K562 (cell line): ENCODE data around the gene PIP4K2A.

ENCODE experiments used
- BCL6 ChIP-seq: fragments of 250-450 bp; sonication (Bioruptor Pico); IDR thresholded peaks from 2 replicates; pipeline ENCODE4 v1.4.0; 2020
- POLR2G ChIP-seq: fragments of 200-400 bp; formaldehyde crosslinking; IDR thresholded peaks from 2 replicates; pipeline ENCODE4 v1.6.1; 2017; ENCODE audit warnings: low read depth, mild to moderate bottlenecking, antibody characterized with exemption, low read length, moderate library complexity
- SREBF2 ChIP-seq: sonication (generic); formaldehyde crosslinking; IDR thresholded peaks from 2 replicates; pipeline ENCODE4 v1.4.0; 2020; ENCODE audit warnings: mild to moderate bottlenecking, missing genetic modification reagents
- ZNF140 ChIP-seq: fragments of 250-450 bp; sonication (Bioruptor Pico); IDR thresholded peaks from 2 replicates; pipeline ENCODE4 v1.8.0; 2021; ENCODE audit warnings: moderate library complexity, mild to moderate bottlenecking, inconsistent platforms
- ZNF23 ChIP-seq: fragments of 250-450 bp; sonication (Bioruptor Pico); IDR thresholded peaks from 2 replicates; pipeline ENCODE4 v1.4.0; 2020; ENCODE audit warnings: mild to moderate bottlenecking
- ZNF644 ChIP-seq: fragments of 200-800 bp; sonication (Bioruptor generic); IDR thresholded peaks from 2 replicates; pipeline ENCODE4 v1.6.1; 2016; ENCODE audit warnings: low read depth, missing genetic modification characterization, missing compliant biosample characterization
- TF ChIP-seq, protein P1 (sequence below): sonication (generic); formaldehyde crosslinking; IDR thresholded peaks from 2 replicates; pipeline ENCODE4 v1.8.0; 2023; ENCODE audit warnings: mild to moderate bottlenecking, missing genetic modification reagents
- TF ChIP-seq, protein P2 (sequence below), 3 experiments: IDR thresholded peaks in 2 of 3; conservative IDR thresholded peaks in 1 of 3; 2 replicates each; pipeline ENCODE4 v1.5.1; 2011 to 2012; ENCODE audit warnings: low read length in 3 of 3, mild to moderate bottlenecking in 3 of 3, control low read depth in 2 of 3, improper control_type of control experiment in 1 of 3, inconsistent platforms in 1 of 3, low read depth in 1 of 3, mixed read lengths in 1 of 3, moderate library complexity in 1 of 3; ENCODE audit not compliant: insufficient read depth in 2 of 3

DNA sequence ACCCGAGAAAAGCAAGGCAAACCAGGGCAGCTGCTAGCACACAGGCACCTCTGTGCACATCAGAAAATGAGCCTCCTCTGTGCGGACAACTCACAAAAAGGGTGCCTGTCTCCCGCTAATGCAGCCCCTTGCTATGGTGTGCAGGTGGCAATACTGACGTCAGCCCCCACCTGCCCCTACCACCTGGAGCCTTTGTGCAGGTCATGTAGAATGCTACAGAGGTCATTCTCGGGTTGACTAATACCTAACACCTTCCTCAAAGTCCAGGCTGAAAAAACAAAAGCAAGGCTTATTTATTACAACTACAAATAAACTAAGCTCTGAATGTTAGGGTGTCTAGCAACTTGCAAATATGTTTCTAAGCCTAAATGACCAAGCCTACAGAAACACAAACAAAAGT, 13.9 kb downstream of the PIP4K2A start:
- TF ChIP-seq POLR2G (no peak), ZNF644 (tag) (no peak), SREBF2 (no peak), ZNF140 (no peak), ZNF23 (CRISPR knock-in tag) (no peak), BCL6 (CRISPR knock-in tag) (no peak)
- TF ChIP-seq, protein P1, sequence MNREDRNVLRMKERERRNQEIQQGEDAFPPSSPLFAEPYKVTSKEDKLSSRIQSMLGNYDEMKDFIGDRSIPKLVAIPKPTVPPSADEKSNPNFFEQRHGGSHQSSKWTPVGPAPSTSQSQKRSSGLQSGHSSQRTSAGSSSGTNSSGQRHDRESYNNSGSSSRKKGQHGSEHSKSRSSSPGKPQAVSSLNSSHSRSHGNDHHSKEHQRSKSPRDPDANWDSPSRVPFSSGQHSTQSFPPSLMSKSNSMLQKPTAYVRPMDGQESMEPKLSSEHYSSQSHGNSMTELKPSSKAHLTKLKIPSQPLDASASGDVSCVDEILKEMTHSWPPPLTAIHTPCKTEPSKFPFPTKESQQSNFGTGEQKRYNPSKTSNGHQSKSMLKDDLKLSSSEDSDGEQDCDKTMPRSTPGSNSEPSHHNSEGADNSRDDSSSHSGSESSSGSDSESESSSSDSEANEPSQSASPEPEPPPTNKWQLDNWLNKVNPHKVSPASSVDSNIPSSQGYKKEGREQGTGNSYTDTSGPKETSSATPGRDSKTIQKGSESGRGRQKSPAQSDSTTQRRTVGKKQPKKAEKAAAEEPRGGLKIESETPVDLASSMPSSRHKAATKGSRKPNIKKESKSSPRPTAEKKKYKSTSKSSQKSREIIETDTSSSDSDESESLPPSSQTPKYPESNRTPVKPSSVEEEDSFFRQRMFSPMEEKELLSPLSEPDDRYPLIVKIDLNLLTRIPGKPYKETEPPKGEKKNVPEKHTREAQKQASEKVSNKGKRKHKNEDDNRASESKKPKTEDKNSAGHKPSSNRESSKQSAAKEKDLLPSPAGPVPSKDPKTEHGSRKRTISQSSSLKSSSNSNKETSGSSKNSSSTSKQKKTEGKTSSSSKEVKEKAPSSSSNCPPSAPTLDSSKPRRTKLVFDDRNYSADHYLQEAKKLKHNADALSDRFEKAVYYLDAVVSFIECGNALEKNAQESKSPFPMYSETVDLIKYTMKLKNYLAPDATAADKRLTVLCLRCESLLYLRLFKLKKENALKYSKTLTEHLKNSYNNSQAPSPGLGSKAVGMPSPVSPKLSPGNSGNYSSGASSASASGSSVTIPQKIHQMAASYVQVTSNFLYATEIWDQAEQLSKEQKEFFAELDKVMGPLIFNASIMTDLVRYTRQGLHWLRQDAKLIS (CRISPR knock-in tag): no peak
- TF ChIP-seq, protein P2, sequence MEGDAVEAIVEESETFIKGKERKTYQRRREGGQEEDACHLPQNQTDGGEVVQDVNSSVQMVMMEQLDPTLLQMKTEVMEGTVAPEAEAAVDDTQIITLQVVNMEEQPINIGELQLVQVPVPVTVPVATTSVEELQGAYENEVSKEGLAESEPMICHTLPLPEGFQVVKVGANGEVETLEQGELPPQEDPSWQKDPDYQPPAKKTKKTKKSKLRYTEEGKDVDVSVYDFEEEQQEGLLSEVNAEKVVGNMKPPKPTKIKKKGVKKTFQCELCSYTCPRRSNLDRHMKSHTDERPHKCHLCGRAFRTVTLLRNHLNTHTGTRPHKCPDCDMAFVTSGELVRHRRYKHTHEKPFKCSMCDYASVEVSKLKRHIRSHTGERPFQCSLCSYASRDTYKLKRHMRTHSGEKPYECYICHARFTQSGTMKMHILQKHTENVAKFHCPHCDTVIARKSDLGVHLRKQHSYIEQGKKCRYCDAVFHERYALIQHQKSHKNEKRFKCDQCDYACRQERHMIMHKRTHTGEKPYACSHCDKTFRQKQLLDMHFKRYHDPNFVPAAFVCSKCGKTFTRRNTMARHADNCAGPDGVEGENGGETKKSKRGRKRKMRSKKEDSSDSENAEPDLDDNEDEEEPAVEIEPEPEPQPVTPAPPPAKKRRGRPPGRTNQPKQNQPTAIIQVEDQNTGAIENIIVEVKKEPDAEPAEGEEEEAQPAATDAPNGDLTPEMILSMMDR (IDR thresholded peaks at IDR 0.05 in 2 of 3, conservative IDR thresholded peaks at IDR 0.05 in 1 of 3; ENCODE audit: insufficient read depth in 2 of 3, low read depth in 1 of 3, low read length in 3 of 3): no peak
